Measurements from ENCODE around the gene ZNF414.

The ZNF414 gene

GRCh38 chr19:8489561-8490394, 24.2 kb downstream of the ZNF414 start:
- DNase-seq: no peak

DNA sequence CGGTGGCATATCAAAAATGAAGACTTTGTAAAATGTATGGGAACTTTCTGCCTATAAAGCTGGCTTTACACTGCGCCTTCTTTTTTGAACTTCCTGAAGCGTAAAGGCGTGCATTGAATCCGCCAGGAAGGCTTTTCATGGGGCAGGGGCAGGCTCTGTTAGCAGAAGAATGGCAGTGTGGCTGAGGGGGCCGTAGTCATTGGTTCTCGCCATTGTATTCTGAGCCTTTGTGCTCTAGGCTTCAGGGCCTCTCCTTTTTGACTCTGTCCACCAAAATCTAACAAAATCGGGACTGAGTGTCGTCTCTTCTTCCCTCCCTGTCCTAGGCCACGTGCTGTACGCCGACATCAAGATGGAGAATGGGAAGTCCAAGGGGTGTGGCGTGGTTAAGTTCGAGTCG, 25.6 kb downstream of the ZNF414 start:
- DNase-seq: no peak

DNA sequence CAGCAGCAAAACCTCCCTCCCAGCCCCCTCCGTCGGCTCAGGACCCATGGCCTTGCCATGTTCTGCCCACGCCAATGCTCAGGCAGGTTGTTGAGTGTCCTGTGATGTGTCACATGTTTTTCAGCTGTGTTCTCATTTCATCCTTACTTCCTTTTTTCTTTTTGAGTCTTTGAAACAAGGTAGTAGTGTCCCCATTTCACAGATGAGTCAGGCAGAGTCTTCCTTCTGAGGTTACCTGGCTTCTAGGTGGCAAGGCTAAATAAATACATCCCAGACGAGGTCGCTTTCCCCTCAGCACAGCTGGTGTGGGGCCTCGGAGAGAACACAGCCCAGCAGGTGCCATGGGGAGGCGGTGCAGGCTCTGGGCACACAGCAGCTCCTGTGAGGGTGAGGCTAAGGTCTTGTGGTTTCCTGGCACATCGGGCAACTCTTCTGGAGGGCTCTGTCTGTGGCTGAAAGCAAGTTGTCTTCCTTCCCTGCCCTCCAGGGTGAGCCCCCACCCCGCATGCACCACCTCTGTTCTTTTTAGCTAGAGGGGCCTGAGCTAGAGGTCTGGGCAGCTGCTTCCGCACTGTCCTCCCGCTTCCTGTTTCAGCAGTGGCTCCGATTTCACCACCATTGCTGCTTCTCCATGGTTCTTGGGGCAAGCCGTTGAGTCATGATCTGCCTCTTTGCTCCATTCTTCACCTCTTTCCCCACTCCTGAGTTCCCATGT, 26.7 kb downstream of the ZNF414 start:
- DNase-seq: no peak

DNA sequence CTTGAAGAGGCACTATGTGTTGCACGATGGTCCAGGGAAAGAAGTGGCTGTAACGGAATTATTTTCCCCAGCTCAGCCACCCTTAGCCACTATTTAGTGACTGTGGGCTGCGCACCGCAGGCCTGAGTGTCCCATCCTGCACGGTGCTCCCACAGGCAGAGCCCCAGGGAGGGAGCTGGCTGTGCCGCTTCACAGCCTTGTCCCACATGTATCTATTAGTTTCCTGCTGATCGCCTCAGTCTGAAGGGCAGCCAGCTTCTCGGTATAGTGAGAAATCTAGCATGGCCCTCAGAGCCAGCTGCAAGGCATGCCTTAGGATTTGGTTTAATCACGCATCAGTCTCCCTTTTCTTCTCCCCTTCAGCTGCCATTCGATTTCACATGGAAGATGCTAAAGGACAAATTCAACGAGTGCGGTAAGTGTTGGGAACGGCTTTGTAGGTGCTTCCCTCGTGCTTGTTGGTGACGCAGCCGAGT, 27.3 kb downstream of the ZNF414 start:
- no peak for DNase-seq

- DNase-seq: no peak
Observed at GRCh38 chr19:8485561-8486371, 28.2 kb downstream of the ZNF414 start.

DNA sequence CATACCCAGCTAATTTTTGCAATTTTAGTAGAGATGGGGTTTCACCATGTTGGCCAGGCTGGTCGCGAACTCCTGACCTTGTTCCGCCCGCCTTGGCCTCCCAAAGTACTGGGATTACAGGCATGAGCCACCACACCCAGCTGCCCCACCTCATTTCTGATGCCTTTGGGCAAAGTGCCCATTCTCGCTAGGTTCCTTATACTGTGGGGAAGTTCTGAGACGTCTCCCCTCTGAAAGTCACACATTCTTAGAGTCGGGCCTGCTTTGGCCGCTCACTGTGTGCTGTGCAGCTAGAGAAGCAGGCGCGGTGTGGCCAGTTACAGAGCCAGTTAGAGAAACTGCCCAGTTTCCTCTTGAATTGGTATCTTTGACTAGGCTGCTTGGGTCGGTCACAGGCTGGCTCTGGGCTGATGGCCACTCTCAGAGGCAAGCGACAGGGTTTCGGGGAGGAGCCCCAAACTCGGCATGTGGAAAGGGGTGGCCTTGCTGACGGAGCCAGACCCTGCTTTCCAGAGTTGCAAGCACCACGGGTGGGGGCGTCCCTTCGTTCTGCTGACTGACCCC, 29.6 kb downstream of the ZNF414 start:
- DNase-seq: no peak

DNA sequence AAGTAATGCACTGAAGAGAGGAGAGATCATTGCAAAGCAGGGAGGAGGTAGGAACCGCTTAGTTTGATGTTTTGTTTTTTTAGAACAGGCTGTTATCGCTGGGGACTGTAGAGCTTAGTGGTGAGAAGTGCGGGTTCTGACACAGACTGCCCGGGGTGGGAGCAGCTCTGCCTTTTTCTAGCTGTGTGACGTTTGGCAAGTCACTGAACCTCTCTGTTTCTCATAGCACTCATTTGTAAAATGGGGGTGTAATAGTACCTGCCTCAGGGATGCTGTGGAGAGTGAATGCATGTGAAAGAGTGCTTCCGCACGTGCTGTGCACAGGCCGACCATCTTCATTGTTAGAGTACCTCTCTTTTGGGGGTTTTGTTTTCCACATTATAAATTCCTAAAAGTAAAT, 30.8 kb downstream of the ZNF414 start:
- no peak for DNase-seq

- DNase-seq: no peak
Observed at GRCh38 chr19:8482696-8483095, 31.3 kb downstream of the ZNF414 start.

DNA sequence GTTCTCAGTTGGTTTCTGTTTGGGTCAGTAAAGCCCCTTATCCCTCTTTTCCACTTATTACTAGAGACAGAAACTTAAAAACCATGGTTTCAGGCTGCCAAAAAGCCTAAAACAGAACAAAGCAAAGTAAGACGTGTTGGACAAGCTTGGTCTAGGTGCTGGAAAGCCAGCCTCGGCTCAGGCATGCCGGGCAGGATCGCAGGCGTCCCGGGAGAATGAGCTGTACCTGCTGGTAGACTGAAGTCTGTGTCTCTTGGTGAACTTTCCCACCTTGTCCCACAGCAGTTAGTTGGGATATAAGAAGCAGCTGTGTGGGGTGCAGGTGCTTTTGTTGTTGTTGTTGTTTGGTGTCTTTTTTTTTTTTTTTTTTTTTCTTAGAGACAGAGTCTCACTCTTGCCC, 32.4 kb downstream of the ZNF414 start:
- DNase-seq: no peak

DNA sequence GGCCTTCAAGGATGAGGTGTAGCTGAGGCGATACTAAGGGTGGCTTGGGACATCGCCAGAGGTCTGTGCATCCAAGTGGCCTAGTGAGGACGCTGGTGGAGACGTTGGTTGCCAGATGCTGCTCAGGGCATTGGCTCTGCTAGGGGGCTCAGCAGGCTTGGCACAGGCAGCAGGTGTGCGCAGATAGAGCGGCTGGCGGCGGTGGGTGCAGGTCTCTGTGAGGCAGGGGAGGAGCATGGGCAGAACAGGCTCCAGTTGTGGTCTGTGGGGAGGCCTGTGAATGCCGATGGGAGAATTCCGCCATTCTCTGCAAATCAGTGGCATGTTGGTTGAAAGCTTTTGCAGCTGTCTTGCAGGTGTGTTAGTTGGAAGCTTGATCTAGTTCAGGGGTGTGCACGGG, 32.8 kb downstream of the ZNF414 start:
- DNase-seq: no peak

- DNase-seq: no peak
Observed at GRCh38 chr19:8478598-8478997, 35.4 kb downstream of the ZNF414 start.

DNA sequence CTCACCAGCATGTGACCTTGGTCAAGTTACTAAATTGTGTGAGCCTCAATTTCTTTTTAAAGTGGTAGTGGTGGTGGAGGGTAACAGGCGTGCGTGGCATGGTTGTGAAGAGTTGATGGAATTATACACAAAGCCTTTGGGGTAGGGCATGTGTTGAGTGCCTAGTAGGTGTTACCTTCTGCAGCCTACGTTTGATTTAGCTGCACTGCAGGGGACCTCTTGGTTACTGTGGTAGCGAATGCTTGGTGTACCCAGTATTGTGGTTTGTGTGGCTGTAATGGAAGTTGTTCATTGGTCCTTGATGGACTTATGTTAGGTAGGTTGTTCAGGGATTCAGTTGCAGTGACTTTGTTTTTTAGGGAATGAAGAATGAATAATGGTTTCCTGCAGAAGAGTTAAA, 36.1 kb downstream of the ZNF414 start:
- DNase-seq: no peak

- no peak for DNase-seq
Observed at GRCh38 chr19:8476524-8476923, 37.4 kb downstream of the ZNF414 start.

DNA sequence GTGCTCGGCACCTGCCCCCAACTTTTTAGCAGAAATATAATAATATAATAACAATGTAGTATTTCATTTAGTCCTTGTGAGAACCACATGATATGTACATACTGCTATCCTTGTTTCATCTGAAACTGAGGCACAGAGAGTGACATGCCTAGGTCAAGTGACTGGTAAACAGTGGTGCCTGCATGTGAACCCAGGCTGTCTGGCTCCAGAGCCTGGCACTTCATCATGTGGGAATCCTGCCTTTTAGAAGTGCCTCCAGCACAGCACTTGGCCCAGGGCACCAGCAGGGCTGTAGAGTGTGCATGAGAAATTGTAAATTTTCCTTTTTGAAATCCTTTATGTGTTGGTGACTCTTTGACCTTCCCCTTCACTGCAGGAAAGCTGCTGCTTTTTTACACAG, 39.0 kb downstream of the ZNF414 start:
- no peak for DNase-seq

GRCh38 chr19:8473648-8474476, 40.1 kb downstream of the ZNF414 start:
- no peak for DNase-seq

GRCh38 chr19:8469613-8470368, 44.2 kb downstream of the ZNF414 start:
- no peak for DNase-seq

DNA sequence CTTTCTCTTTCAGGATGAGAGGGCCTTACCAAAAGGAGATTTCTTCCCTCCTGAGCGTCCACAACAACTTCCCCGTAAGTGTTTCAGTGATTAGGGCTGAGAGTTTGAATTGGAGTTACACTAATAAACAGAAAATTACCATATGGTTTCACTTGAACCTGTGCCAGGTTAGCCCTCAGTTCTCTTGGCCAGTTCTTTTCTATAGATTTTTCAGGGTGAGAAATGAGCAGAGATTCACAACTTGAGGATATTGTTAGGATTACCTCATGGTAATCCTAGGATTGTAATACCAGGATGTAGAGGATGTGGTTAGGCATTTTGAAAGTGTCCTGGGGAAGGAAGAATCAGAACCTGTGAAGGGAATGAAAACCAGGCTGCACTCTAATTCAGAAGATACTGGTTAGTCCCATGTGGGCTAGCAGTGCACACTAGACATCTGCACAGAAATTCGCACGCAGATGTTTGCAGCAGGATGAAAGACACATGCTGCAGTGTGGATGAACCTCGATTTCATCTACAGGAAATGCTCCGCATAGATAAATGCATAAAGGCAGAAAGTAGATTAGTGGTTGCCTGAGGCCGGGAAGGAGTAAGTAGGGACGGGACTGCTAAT, 45.1 kb downstream of the ZNF414 start:
- no peak for DNase-seq

DNA sequence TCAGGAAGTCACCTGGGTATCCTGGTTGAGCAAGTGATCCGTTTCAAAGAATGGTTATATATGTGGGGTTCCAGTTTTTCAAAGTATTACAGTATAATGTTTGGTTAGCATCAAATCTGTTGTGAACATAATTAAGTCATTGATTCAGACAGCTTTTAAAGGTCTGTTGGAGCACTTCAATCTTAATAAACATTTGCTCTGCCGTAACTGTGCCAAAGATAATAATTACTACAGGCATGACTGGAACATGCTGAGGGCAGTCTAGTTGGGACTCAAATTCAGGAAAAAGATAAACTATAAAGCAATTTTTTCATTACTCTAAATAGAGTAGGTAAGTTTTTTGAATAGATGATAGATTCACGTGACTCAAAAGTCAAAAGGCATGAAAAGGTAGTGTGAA, 45.8 kb downstream of the ZNF414 start:
- DNase-seq: no peak

DNA sequence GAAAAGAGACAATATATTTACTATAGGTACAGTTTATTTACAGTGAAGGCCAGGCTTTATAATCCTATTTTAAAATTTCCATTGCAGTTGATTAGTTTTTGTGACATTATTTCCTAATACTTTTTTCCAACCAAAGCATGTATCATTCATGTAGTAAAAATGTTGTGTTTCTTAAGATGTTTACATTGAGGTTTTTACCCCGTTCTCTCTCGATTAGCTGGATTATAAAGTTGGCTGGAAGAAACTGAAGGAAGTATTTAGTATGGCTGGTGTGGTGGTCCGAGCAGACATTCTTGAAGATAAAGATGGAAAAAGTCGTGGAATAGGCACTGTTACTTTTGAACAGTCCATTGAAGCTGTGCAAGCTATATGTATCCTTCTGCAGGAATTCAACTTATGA, 47.9 kb downstream of the ZNF414 start:
- DNase-seq: no peak

DNA sequence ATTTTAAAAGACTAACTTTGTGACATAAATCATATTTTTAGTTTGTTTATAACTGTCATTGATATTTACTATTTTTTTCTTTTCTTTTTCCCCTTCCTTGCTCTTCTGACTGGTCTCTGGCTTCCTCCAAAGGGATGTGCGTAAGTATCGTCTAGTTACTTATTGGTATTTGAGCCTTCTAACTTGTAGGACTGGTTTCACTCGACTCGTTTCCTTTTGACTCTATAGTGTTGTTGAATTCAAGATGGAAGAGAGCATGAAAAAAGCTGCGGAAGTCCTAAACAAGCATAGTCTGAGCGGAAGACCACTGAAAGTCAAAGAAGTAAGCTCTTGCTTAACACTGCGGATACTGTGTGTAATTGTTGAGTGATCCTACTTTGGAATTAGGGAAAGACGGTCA, 50.6 kb downstream of the ZNF414 start:
- DNase-seq: no peak

- DNase-seq: no peak
Observed at GRCh38 chr19:8462571-8462970, 51.4 kb downstream of the ZNF414 start.

Data from SHP77 treated with DMSO at 0.1 percent for 48 hours (cell line).